OCI-LY1 (cell line): ENCODE results near the gene CYP11A1.

Source experiments
- EZH2 ChIP-seq: fragments of 200-600 bp; sonication (generic), shearing (Covaris generic); IDR thresholded peaks from 2 replicates; pipeline ENCODE4 v1.8.0; 2017; ENCODE audit warnings: borderline replicate concordance, mixed run types, mild to moderate bottlenecking, antibody characterized with exemption, low read length, moderate library complexity, mixed read lengths
- TF ChIP-seq, protein P1 (sequence below): fragments of 200-600 bp; sonication (generic), shearing (Covaris generic); IDR thresholded peaks from 2 replicates; pipeline ENCODE4 v1.5.1; 2017; ENCODE audit warnings: mild to moderate bottlenecking, antibody characterized with exemption, low read length, moderate library complexity, mixed read lengths

DNA sequence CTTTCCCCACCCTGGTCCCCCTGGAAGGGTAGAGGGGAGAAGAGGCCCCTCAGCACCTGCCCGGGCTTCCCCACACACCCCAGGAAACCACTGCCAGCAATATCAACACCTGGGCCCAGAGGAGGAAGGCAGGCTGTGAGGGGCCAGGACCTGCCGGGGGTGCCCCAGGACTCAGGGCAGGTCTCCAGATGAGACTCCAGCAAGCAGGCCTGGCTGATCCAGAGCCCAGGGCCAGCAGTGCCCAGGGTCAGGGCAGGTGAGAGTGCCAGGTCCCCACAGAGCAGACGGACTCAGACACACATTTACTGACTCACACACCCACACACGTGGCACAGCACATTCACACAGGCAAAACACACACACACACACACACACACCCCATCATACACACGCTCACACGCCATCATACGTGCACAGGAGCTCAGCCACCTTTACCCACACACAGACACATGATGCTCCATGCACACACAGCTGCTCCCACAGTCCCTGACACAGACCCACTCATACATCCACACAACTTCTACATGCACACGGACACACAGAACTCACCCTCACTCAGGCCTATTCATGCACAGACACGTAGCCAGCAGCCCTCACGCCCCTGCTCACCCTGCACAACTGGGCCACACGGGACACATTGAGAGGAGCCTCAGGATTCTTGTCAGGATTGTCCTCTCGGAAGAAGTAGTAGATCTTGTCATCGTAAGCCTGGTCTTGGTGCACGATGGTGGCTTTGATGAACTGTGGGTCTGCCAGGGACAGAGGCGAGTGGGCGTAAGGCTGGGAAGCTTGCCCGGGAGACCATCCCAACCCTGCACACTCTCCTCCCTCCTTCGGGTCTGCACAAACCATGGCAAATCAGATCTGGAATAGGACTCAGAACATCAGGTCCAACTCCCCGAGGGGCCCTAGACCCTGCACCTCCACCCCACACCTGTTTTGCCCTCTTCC is 48.8 kb upstream of the CYP11A1 start:
- TF ChIP-seq, protein P1, sequence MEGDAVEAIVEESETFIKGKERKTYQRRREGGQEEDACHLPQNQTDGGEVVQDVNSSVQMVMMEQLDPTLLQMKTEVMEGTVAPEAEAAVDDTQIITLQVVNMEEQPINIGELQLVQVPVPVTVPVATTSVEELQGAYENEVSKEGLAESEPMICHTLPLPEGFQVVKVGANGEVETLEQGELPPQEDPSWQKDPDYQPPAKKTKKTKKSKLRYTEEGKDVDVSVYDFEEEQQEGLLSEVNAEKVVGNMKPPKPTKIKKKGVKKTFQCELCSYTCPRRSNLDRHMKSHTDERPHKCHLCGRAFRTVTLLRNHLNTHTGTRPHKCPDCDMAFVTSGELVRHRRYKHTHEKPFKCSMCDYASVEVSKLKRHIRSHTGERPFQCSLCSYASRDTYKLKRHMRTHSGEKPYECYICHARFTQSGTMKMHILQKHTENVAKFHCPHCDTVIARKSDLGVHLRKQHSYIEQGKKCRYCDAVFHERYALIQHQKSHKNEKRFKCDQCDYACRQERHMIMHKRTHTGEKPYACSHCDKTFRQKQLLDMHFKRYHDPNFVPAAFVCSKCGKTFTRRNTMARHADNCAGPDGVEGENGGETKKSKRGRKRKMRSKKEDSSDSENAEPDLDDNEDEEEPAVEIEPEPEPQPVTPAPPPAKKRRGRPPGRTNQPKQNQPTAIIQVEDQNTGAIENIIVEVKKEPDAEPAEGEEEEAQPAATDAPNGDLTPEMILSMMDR: no peak
- no peak for TF ChIP-seq EZH2
